ENCODE data around the gene SCAND1.
"Not testable (repeated sequence)": the region's sequence is repeated elsewhere in the genome, so short reads cannot be mapped to it uniquely, and the experiment has no call there.

The SCAND1 gene

GRCh38 chr20:35972462-35972861, 18.2 kb upstream of the SCAND1 start:
- no peaks in the 10 kb centered on the region for H3K36me3 ChIP-seq (ENCODE audit: control insufficient read depth, insufficient read depth, low read length)
- no peak overlapping the region for H3K4me3 ChIP-seq (replicated peaks; ENCODE audit: low read depth, low read length)
- TF ChIP-seq CTCF (IDR thresholded peaks at IDR 0.05; ENCODE audit: insufficient read depth, low read length, poor library complexity, severe bottlenecking), result no peak
- no peak for DNase-seq (ENCODE audit: extremely low read depth, insufficient read length)
- H3K27me3 ChIP-seq (replicated peaks; ENCODE audit: control insufficient read depth, insufficient read depth, low read length), result no peaks in the 10 kb centered on the region

- no peaks in the 10 kb centered on the region for H3K36me3 ChIP-seq (ENCODE audit: control insufficient read depth, insufficient read depth, low read length)
- H3K27me3 ChIP-seq (replicated peaks; ENCODE audit: control insufficient read depth, insufficient read depth, low read length), result no peaks in the 10 kb centered on the region
- DNase-seq (ENCODE audit: extremely low read depth, insufficient read length), result no peak
- H3K4me3 ChIP-seq (replicated peaks; ENCODE audit: low read depth, low read length), result no peak overlapping the region
- TF ChIP-seq CTCF (IDR thresholded peaks at IDR 0.05; ENCODE audit: insufficient read depth, low read length, poor library complexity, severe bottlenecking), result no peak
Measured at GRCh38 chr20:35971981-35972380, 17.7 kb upstream of the SCAND1 start.

GRCh38 chr20:35968930-35969329, 14.6 kb upstream of the SCAND1 start:
- no peak for TF ChIP-seq CTCF (IDR thresholded peaks at IDR 0.05; ENCODE audit: insufficient read depth, low read length, poor library complexity, severe bottlenecking)
- Histone ChIP-seq H3K27me3 (replicated peaks; ENCODE audit: control insufficient read depth, insufficient read depth, low read length) (no peaks in the 10 kb centered on the region), H3K4me3 (replicated peaks; ENCODE audit: low read depth, low read length) (no peak overlapping the region)

GRCh38 chr20:35967979-35968640, 13.8 kb upstream of the SCAND1 start, which contains the start of gene CNBD2:
Gene CNBD2, plus strand, starts transcription at chr20:35968590. Its CDS starts 173 bp downstream, at chr20:35968763.
- no peak for TF ChIP-seq CTCF (IDR thresholded peaks at IDR 0.05; ENCODE audit: insufficient read depth, low read length, poor library complexity, severe bottlenecking)

More at GRCh38 chr20:35968930-35969329, 14.6 kb upstream of the SCAND1 start:
- H3K36me3 ChIP-seq (ENCODE audit: control insufficient read depth, insufficient read depth, low read length), result no peaks in the 10 kb centered on the region
- no peak for DNase-seq (ENCODE audit: extremely low read depth, insufficient read length)

GRCh38 chr20:35963878-35964277, 9.6 kb upstream of the SCAND1 start:
- no peak for TF ChIP-seq CTCF (IDR thresholded peaks at IDR 0.05; ENCODE audit: insufficient read depth, low read length, poor library complexity, severe bottlenecking)
- no peak overlapping the region for H3K4me3 ChIP-seq (replicated peaks; ENCODE audit: low read depth, low read length)
- H3K27me3 ChIP-seq (replicated peaks; ENCODE audit: control insufficient read depth, insufficient read depth, low read length), result no peaks in the 10 kb centered on the region
- H3K36me3 ChIP-seq (ENCODE audit: control insufficient read depth, insufficient read depth, low read length), result no peaks in the 10 kb centered on the region
- no peak for DNase-seq (ENCODE audit: extremely low read depth, insufficient read length)

More at GRCh38 chr20:35967979-35968640, 13.8 kb upstream of the SCAND1 start, which contains the start of gene CNBD2:
- no peaks in the 10 kb centered on the region for H3K27me3 ChIP-seq (replicated peaks; ENCODE audit: control insufficient read depth, insufficient read depth, low read length)
- no peak for DNase-seq (ENCODE audit: extremely low read depth, insufficient read length)
- H3K36me3 ChIP-seq (ENCODE audit: control insufficient read depth, insufficient read depth, low read length), result no peaks in the 10 kb centered on the region
- no peak within 1 kb of the TSS for H3K4me3 ChIP-seq (replicated peaks; ENCODE audit: low read depth, low read length)

- not testable (repeated sequence) for DNase-seq (ENCODE audit: extremely low read depth, insufficient read length); H3K27me3 ChIP-seq (replicated peaks; ENCODE audit: control insufficient read depth, insufficient read depth, low read length); H3K4me3 ChIP-seq (replicated peaks; ENCODE audit: low read depth, low read length); H3K36me3 ChIP-seq (ENCODE audit: control insufficient read depth, insufficient read depth, low read length)
Measured at GRCh38 chr20:35959291-35959690, 5.0 kb upstream of the SCAND1 start.

Data from GM06990 (cell line).